ENCODE data around the gene TFPI.

DNA sequence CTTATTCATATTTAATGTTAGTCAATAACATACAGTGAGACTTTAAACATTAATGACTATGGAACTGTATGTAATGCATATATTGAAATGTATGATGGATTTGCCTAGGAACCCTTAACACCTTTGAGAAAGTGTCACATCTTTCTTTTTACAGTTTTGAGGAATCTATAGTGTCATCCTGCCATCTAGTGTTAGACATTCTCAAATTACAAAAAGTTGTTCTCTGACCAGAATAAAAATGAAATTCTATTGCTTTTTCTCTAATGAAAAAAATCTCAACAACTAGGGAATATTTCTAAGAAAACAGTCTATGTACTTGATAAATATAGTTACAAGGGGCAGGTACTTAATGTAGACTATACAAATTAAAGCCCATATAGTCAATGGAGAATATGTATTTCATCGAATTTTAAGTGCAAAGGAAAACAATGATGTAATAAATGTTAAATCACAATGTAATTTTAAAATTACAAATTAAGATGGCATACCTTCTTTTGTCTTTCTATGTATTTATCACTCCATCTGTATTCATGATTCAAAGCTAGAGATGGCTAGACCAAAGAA lies 101.1 kb downstream of the TFPI start:
- no peak for TF ChIP-seq EZH2phosphoT487 (IDR thresholded peaks at IDR 0.05; ENCODE audit: borderline replicate concordance, low read length)
- TF ChIP-seq, protein P1, sequence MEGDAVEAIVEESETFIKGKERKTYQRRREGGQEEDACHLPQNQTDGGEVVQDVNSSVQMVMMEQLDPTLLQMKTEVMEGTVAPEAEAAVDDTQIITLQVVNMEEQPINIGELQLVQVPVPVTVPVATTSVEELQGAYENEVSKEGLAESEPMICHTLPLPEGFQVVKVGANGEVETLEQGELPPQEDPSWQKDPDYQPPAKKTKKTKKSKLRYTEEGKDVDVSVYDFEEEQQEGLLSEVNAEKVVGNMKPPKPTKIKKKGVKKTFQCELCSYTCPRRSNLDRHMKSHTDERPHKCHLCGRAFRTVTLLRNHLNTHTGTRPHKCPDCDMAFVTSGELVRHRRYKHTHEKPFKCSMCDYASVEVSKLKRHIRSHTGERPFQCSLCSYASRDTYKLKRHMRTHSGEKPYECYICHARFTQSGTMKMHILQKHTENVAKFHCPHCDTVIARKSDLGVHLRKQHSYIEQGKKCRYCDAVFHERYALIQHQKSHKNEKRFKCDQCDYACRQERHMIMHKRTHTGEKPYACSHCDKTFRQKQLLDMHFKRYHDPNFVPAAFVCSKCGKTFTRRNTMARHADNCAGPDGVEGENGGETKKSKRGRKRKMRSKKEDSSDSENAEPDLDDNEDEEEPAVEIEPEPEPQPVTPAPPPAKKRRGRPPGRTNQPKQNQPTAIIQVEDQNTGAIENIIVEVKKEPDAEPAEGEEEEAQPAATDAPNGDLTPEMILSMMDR (conservative IDR thresholded peaks at IDR 0.05; ENCODE audit: low read depth, low read length) = peak; percentile 72

All from PC-3 (cell line).